Measurements from ENCODE around the gene OR2D3.

The OR2D3 gene

GRCh38 chr11:6911378-6911777 lies 9.4 kb upstream of the OR2D3 start:
- no peak for DNase-seq (ENCODE audit: low read depth)
- no peak overlapping the region for H3K4me3 ChIP-seq (ENCODE audit: low read depth, low read length)
- no peak for TF ChIP-seq CTCF (IDR thresholded peaks at IDR 0.05; ENCODE audit: low read depth, low read length, missing control alignments)

GRCh38 chr11:6911948-6912347 lies 8.9 kb upstream of the OR2D3 start:
- TF ChIP-seq CTCF (IDR thresholded peaks at IDR 0.05; ENCODE audit: low read depth, low read length, missing control alignments) = no peak
- H3K4me3 ChIP-seq (ENCODE audit: low read depth, low read length) = no peak overlapping the region
- no peak for DNase-seq (ENCODE audit: low read depth)

- no peak for TF ChIP-seq CTCF (IDR thresholded peaks at IDR 0.05; ENCODE audit: low read depth, low read length, missing control alignments)
- H3K4me3 ChIP-seq (ENCODE audit: low read depth, low read length) = no peak overlapping the region
- no peak for DNase-seq (ENCODE audit: low read depth)
These were observed 1.1 kb upstream of the OR2D3 start for GRCh38 chr11:6919698-6920097.

- no peak for DNase-seq (ENCODE audit: low read depth)
- no peak overlapping the region for H3K4me3 ChIP-seq (ENCODE audit: low read depth, low read length)
- TF ChIP-seq CTCF (IDR thresholded peaks at IDR 0.05; ENCODE audit: low read depth, low read length, missing control alignments) = no peak
These were observed 4.3 kb downstream of the OR2D3 start for GRCh38 chr11:6925007-6925577.

GRCh38 chr11:6925636-6926207 lies 4.9 kb downstream of the OR2D3 start:
- no peak for TF ChIP-seq CTCF (IDR thresholded peaks at IDR 0.05; ENCODE audit: low read depth, low read length, missing control alignments)
- no peak for DNase-seq (ENCODE audit: low read depth)
- peak overlapping the region; percentile 70 for H3K4me3 ChIP-seq (ENCODE audit: low read depth, low read length)

- DNase-seq (ENCODE audit: low read depth) = peak; percentile 77
- peak within 1 kb of the TSS; percentile 70 for H3K4me3 ChIP-seq (ENCODE audit: low read depth, low read length)
These were observed 5.6 kb downstream of the OR2D3 start, which contains the start of gene ZNF215 for GRCh38 chr11:6926208-6927029. Gene ZNF215, plus strand, starts transcription at chr11:6926426. Its CDS starts 5,847 bp downstream, at chr11:6932273.

More at GRCh38 chr11:6926208-6927029, 5.6 kb downstream of the OR2D3 start, which contains the start of gene ZNF215:
- no peak for TF ChIP-seq CTCF (IDR thresholded peaks at IDR 0.05; ENCODE audit: low read depth, low read length, missing control alignments)

Measured in GM12864 (cell line).